Heart left ventricle (tissue), 13 donors: Measurements from ENCODE around the gene PICALM.

Experiments used
- POLR2A ChIP-seq, 2 donors: fragments of 450-650 bp; IDR thresholded peaks; one replicate each; pipeline ENCODE4 v1.6.1; 2017; ENCODE audit warnings: antibody characterized with exemption in 2 of 2, mild to moderate bottlenecking in 2 of 2, moderate library complexity in 2 of 2
- TF ChIP-seq, protein P1 (sequence below), 12 donors: fragments of 200-600 bp; sonication (generic) in 4 of 12; IDR thresholded peaks; one replicate each; pipeline versions ENCODE4 v1.5.0 to v1.8.0; 2018 to 2022; ENCODE audit warnings: antibody characterized with exemption in 12 of 12, mild to moderate bottlenecking in 5 of 12
- donor health status: ischemic (EF 13 %, LVEDD 7.1; RV severe dilation, severe dysfunction).
- donor health status: DM: no; HTN: yes; CAD: no.
- donor health status: DM: no; HTN: no; CAD: no.
- donor health status: ischemic (EF 25% LVEDD 6.9; RV normal size, moderate dysfunction).
- donor health status: ischemic (EF 25% LVEDD 5.7; RV mildly dilated, moderate dysfunction).
- donor health status: ischemic (EF 35%, LVEDD 5.7; RV mildly dilated, moderate dysfunction).
- donor health status: nonischemic (EF 11% LVEDD 7.7; RV severe dilation, severe dysfunction).
- donor health status: DM: yes; HTN: yes; CAD: no.
- donor health status: PGD.
- donor health status: ischemic (EF 29% LVEDD 5.4; RV normal size, mild dysfunction).
- donor health status: nonischemic (EF 23%, LVEDD 6.1; RV moderate dilation, normal function).

DNA sequence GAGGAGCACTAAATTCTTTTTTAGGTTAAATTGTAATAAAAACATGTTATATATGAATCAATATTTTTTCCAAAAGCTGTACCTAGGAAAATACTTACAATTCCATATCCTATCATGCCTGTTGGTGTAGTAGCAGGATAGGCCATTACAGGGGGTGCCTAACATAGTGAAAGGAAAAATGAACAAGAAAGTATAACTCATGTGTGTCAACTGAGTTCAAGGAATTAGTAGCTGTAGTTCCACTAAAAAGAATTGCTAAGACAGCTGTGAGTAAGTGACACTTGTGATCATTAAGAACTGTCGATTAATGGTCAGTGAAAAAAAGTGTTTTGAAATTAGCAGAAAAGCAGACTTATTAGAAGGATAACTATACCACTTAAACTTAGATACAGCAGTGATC lies 92.4 kb downstream of the PICALM start:
- TF ChIP-seq, protein P1, sequence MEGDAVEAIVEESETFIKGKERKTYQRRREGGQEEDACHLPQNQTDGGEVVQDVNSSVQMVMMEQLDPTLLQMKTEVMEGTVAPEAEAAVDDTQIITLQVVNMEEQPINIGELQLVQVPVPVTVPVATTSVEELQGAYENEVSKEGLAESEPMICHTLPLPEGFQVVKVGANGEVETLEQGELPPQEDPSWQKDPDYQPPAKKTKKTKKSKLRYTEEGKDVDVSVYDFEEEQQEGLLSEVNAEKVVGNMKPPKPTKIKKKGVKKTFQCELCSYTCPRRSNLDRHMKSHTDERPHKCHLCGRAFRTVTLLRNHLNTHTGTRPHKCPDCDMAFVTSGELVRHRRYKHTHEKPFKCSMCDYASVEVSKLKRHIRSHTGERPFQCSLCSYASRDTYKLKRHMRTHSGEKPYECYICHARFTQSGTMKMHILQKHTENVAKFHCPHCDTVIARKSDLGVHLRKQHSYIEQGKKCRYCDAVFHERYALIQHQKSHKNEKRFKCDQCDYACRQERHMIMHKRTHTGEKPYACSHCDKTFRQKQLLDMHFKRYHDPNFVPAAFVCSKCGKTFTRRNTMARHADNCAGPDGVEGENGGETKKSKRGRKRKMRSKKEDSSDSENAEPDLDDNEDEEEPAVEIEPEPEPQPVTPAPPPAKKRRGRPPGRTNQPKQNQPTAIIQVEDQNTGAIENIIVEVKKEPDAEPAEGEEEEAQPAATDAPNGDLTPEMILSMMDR (IDR thresholded peaks at IDR 0.05), result no peak
- no peak for TF ChIP-seq POLR2A (IDR thresholded peaks at IDR 0.05)
